ENCODE data around the gene PANK2. TPM values are rescaled to one million over a fixed set of nuclear protein-coding genes. Genes with fewer than 3 reads are reported as not detected.

Gene PANK2
- total RNA-seq, 4 donors from 2014 or later = 17.9 to 53.6 (median 43.2) TPM

GRCh38 chr20:3973705-3974104 is 84.5 kb downstream of the PANK2 start:
- DNase-seq = no peak
- H3K36me3 ChIP-seq = no peaks in the 10 kb centered on the region
- TF ChIP-seq POLR2A (IDR thresholded peaks at IDR 0.05) = no peak
- TF ChIP-seq, protein P1, sequence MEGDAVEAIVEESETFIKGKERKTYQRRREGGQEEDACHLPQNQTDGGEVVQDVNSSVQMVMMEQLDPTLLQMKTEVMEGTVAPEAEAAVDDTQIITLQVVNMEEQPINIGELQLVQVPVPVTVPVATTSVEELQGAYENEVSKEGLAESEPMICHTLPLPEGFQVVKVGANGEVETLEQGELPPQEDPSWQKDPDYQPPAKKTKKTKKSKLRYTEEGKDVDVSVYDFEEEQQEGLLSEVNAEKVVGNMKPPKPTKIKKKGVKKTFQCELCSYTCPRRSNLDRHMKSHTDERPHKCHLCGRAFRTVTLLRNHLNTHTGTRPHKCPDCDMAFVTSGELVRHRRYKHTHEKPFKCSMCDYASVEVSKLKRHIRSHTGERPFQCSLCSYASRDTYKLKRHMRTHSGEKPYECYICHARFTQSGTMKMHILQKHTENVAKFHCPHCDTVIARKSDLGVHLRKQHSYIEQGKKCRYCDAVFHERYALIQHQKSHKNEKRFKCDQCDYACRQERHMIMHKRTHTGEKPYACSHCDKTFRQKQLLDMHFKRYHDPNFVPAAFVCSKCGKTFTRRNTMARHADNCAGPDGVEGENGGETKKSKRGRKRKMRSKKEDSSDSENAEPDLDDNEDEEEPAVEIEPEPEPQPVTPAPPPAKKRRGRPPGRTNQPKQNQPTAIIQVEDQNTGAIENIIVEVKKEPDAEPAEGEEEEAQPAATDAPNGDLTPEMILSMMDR (IDR thresholded peaks at IDR 0.05) = no peak

DNA sequence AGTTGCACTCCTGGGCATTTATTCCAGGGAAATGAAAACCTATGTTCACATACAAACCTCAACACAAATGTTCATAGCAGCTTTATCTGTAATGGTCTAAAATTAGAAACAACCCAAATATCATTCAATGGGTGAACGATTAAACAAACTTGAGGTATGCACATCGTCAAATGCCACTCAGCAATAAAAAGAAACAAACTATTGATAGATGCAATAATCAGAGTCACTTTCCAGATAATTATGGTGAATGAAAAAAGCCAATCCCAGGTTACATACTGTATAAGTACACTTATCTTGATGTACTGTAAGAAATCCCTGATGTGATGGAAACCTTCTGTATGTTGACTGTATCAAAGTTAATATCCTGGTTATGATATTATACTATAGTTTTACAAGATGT is 87.3 kb downstream of the PANK2 start:
- no peak for TF ChIP-seq POLR2A (IDR thresholded peaks at IDR 0.05)
- TF ChIP-seq, protein P1 (IDR thresholded peaks at IDR 0.05) = no peak
- no peaks in the 10 kb centered on the region for H3K36me3 ChIP-seq
- H3K27ac ChIP-seq = no peak overlapping the region
- no peaks in the 10 kb centered on the region for H3K27me3 ChIP-seq
- H3K9me3 ChIP-seq = no peaks in the 10 kb centered on the region
- peaks cover 0 to 7% (median 0%) of the 10 kb centered on the region in 4 donors for H3K4me1 ChIP-seq
- no peak for DNase-seq
- no peak overlapping the region for H3K4me3 ChIP-seq

More at GRCh38 chr20:3973705-3974104, 84.5 kb downstream of the PANK2 start:
- no peak overlapping the region for H3K27ac ChIP-seq
- H3K27me3 ChIP-seq = no peaks in the 10 kb centered on the region
- no peak overlapping the region for H3K4me3 ChIP-seq
- no peaks in the 10 kb centered on the region for H3K9me3 ChIP-seq
- no peaks in the 10 kb centered on the region for H3K4me1 ChIP-seq

Small RNA genes lying within 50 kb of the gene (small RNA-seq; reads per million reads assigned to genes)
- gene MIR103A2 = 0.59 to 1.5 reads per million in 2 donors

Other genes starting within 250 kb of the PANK2 start
- not detected for gene GFRA4, start 226.0 kb upstream of the PANK2 start, total RNA-seq
- 100 to 1,000 TPM in 1 of 4 donors, 10 to 100 TPM in 2, 1 to 10 TPM in 1; 5.6 to 175 (median 23.3) TPM for gene ADAM33, start 207.4 kb upstream of the PANK2 start, total RNA-seq
- gene SIGLEC1, start 176.8 kb upstream of the PANK2 start, total RNA-seq = 10 to 100 TPM in 2 of 4 donors, 1 to 10 TPM in 2; 2.3 to 10.7 (median 7.8) TPM
- gene HSPA12B, start 156.7 kb upstream of the PANK2 start, total RNA-seq = 1 to 10 TPM; 1.2 to 4.3 (median 2.3) TPM
- gene ADISSP, start 121.6 kb upstream of the PANK2 start, total RNA-seq = 10 to 100 TPM in 2 of 4 donors, 1 to 10 TPM in 2; 7.4 to 13.2 (median 10.2) TPM
- not detected for gene SPEF1, start 107.9 kb upstream of the PANK2 start, total RNA-seq
- 10 to 100 TPM; 39.8 to 61.9 (median 47.0) TPM for gene CENPB, start 102.6 kb upstream of the PANK2 start, total RNA-seq
- 100 to 1,000 TPM in 1 of 4 donors, 10 to 100 TPM in 3; 14.2 to 202 (median 34.1) TPM for gene CDC25B, start 93.1 kb upstream of the PANK2 start, total RNA-seq
- gene AP5S1, start 68.8 kb upstream of the PANK2 start, total RNA-seq = 10 to 100 TPM; 11.6 to 26.4 (median 22.5) TPM
- 10 to 100 TPM; 39.6 to 94.4 (median 69.7) TPM for gene MAVS, start 42.6 kb upstream of the PANK2 start, total RNA-seq
- gene RNF24, start 126.2 kb downstream of the PANK2 start, total RNA-seq = 1 to 10 TPM; 4.5 to 6.0 (median 5.7) TPM

Data from Peyer's patch (tissue), 4 donors.